Gastroesophageal sphincter (tissue), 3 donors: ENCODE data around the gene GOLGA6L2.

ENCODE experiments used
- POLR2A ChIP-seq, 2 donors: fragments of 450-650 bp; IDR thresholded peaks; one replicate each; pipeline ENCODE4 v1.6.1; 2017; ENCODE audit warnings: antibody characterized with exemption in 2 of 2, mild to moderate bottlenecking in 2 of 2, moderate library complexity in 1 of 2
- POLR2AphosphoS5 ChIP-seq: sonication (generic); formaldehyde crosslinking; IDR thresholded peaks from one replicate; pipeline ENCODE4 v1.6.1; 2017; ENCODE audit warnings: antibody characterized with exemption
- TF ChIP-seq, protein P1 (sequence below), 4 experiments: fragments of 200-600 bp in 2 of 4; fragments of 450-650 bp in 2 of 4; sonication (generic) in 1 of 4; IDR thresholded peaks; one replicate each; pipeline ENCODE4 v1.5.1; 2017 to 2019; ENCODE audit warnings: antibody characterized with exemption in 4 of 4, mild to moderate bottlenecking in 2 of 4, moderate library complexity in 2 of 4

DNA sequence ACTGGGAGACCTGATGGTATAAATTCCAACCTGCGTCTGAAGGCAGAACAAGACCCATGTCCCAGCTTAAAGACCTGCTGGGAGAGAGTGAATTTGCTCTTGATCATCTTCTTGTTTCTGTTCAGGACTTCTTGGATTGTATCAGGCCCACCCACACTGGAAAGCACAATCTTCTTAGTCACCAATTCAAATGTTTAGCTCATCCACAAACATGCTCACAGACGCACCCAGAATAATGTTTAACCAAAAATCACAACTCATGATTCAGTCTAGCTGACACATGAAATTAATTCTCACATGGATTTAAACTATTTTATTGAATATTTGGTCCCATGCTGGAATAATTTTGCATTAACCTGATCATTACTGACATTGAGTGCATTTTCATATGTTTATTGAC is 37.8 kb upstream of the GOLGA6L2 start:
- TF ChIP-seq POLR2AphosphoS5: no peak
- TF ChIP-seq, protein P1, sequence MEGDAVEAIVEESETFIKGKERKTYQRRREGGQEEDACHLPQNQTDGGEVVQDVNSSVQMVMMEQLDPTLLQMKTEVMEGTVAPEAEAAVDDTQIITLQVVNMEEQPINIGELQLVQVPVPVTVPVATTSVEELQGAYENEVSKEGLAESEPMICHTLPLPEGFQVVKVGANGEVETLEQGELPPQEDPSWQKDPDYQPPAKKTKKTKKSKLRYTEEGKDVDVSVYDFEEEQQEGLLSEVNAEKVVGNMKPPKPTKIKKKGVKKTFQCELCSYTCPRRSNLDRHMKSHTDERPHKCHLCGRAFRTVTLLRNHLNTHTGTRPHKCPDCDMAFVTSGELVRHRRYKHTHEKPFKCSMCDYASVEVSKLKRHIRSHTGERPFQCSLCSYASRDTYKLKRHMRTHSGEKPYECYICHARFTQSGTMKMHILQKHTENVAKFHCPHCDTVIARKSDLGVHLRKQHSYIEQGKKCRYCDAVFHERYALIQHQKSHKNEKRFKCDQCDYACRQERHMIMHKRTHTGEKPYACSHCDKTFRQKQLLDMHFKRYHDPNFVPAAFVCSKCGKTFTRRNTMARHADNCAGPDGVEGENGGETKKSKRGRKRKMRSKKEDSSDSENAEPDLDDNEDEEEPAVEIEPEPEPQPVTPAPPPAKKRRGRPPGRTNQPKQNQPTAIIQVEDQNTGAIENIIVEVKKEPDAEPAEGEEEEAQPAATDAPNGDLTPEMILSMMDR (IDR thresholded peaks at IDR 0.05): no peak
- no peak for TF ChIP-seq POLR2A (IDR thresholded peaks at IDR 0.05)
